HepG2 (cell line): ENCODE results near the gene NR1H2.

Experiments used
- ATF6 ChIP-seq: sonication (generic); formaldehyde crosslinking; conservative IDR thresholded peaks from 2 replicates; pipeline ENCODE4 v1.4.0; 2020; ENCODE audit warnings: missing genetic modification reagents
- CTCF ChIP-seq: sonication (generic); formaldehyde crosslinking; IDR thresholded peaks from 2 replicates; pipeline ENCODE4 v1.5.0; 2020; ENCODE audit warnings: mild to moderate bottlenecking, missing genetic modification reagents, moderate library complexity
- HOXA9 ChIP-seq: sonication (generic); formaldehyde crosslinking; IDR thresholded peaks from 2 replicates; pipeline ENCODE4 v1.8.1; 2022; ENCODE audit warnings: missing genetic modification reagents, mild to moderate bottlenecking, moderate library complexity, borderline replicate concordance
- JUND ChIP-seq: sonication (generic); formaldehyde crosslinking; IDR thresholded peaks from 2 replicates; pipeline ENCODE4 v1.8.0; 2022; ENCODE audit warnings: mild to moderate bottlenecking, missing genetic modification reagents
- POLR2A ChIP-seq, 2 experiments: IDR thresholded peaks; 2 replicates each; pipeline ENCODE4 v1.6.1; 2011; ENCODE audit warnings: low read depth in 2 of 2, low read length in 2 of 2, mild to moderate bottlenecking in 1 of 2, moderate library complexity in 1 of 2; ENCODE audit not compliant: insufficient read depth in 1 of 2
- POLR2AphosphoS5 ChIP-seq: IDR thresholded peaks from 2 replicates; pipeline ENCODE4 v1.6.1; 2012; ENCODE audit warnings: low read depth, low read length
- PRDM15 ChIP-seq: sonication (generic); formaldehyde crosslinking; IDR thresholded peaks from 2 replicates; pipeline ENCODE4 v1.4.0; 2020; ENCODE audit warnings: missing genetic modification reagents
- RBFOX2 ChIP-seq: fragments of 200-400 bp; formaldehyde crosslinking; IDR thresholded peaks from 2 replicates; pipeline ENCODE4 v1.6.1; 2017; ENCODE audit warnings: low read depth, mild to moderate bottlenecking, low read length
- SMARCC2 ChIP-seq: fragments of 450-650 bp; IDR thresholded peaks from 2 replicates; pipeline ENCODE4 v1.6.1; 2017; ENCODE audit warnings: antibody characterized with exemption, mild to moderate bottlenecking
- STAG1 ChIP-seq: sonication (generic); formaldehyde crosslinking; IDR thresholded peaks from 2 replicates; pipeline ENCODE4 v1.4.0; 2020; ENCODE audit warnings: missing genetic modification reagents
- ZNF143 ChIP-seq: sonication (generic); formaldehyde crosslinking; IDR thresholded peaks from 2 replicates; pipeline ENCODE4 v1.4.0; 2020; ENCODE audit warnings: missing genetic modification reagents
- ZNF160 ChIP-seq: sonication (generic); formaldehyde crosslinking; IDR thresholded peaks from 2 replicates; pipeline ENCODE4 v1.8.0; 2022; ENCODE audit warnings: mild to moderate bottlenecking, inconsistent platforms, missing genetic modification reagents
- ZNF282 ChIP-seq: fragments of 450-650 bp; IDR thresholded peaks from 2 replicates; pipeline ENCODE4 v1.6.1; 2018; ENCODE audit not compliant: partially characterized antibody

GRCh38 chr19:50371914-50372475, 4.3 kb upstream of the NR1H2 start:
- no peak for TF ChIP-seq ATF6 (CRISPR knock-in tag)
- TF ChIP-seq STAG1, result no peak
- no peak for TF ChIP-seq CTCF
- no peak for TF ChIP-seq POLR2AphosphoS5
- no peak for TF ChIP-seq PRDM15
- TF ChIP-seq JUND (CRISPR knock-in tag), result no peak
- TF ChIP-seq SMARCC2, result no peak
- no peak for TF ChIP-seq ZNF282
- TF ChIP-seq POLR2A (IDR thresholded peaks at IDR 0.05; ENCODE audit: insufficient read depth in 1 of 2, low read depth in 2 of 2, low read length in 2 of 2), result no peak
- no peak for TF ChIP-seq ZNF143 (CRISPR knock-in tag)
- TF ChIP-seq HOXA9 (CRISPR knock-in tag), result no peak
- TF ChIP-seq RBFOX2, result no peak
- no peak for TF ChIP-seq ZNF160
